Measurements from ENCODE around the gene WRAP53. TPM values are rescaled to one million over a fixed set of nuclear protein-coding genes. Genes with fewer than 3 reads are reported as not detected.

The WRAP53 gene
- polyA plus RNA-seq, 3 donors, result 6.3 to 9.8 (median 9.1) TPM

DNA sequence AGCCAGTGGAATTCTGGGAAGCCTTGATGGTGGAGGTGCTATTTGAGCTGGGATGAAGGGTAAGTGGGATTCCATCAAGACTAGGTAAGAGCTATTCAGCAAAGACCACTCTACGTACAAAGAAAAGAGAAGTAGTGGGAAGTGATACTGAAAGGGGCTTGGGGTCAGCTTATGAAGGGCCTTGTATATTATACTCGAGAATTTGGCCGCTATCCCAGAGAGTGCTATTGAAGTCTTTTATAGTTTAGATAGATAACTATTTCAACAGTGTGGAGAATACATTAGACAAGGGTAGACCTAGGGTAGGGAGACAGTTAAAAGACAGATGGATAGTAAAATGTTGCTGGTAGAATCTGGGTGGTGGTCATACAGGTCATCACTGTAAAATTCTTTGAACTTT, 39.6 kb downstream of the WRAP53 start:
- Histone ChIP-seq H3K4me3 (replicated peaks in 1 of 3; ENCODE audit: low read depth in 2 of 3, low read length in 3 of 3) (no peak overlapping the region), H3K27ac (ENCODE audit: low read depth in 1 of 2, low read length in 2 of 2) (no peak overlapping the region), H3K36me3 (replicated peaks in 1 of 2; ENCODE audit: control insufficient read depth in 1 of 2, insufficient read depth in 2 of 2, low read length in 2 of 2) (no peaks in the 10 kb centered on the region), H3K79me2 (ENCODE audit: insufficient read depth, low read length) (no peaks in the 10 kb centered on the region), H2AFZ (ENCODE audit: insufficient read depth, low read depth, low read length, poor library complexity, severe bottlenecking) (no peak overlapping the region), H3K4me1 (ENCODE audit: control insufficient read depth in 1 of 2, insufficient read depth in 2 of 2, low read length in 2 of 2) (peaks cover 4 to 13% of the 10 kb centered on the region in 2 donors), H3K27me3 (ENCODE audit: control insufficient read depth in 2 of 2, insufficient read depth in 2 of 2, low read length in 2 of 2) (no peaks in the 10 kb centered on the region), H4K20me1 (ENCODE audit: insufficient read depth, low read length) (no peaks in the 10 kb centered on the region), H3K4me2 (replicated peaks; ENCODE audit: extremely low read depth, low read length, poor library complexity, severe bottlenecking) (no peak overlapping the region), H3K9me3 (replicated peaks in 1 of 2; ENCODE audit: control insufficient read depth in 1 of 2, insufficient read depth in 1 of 2, low read length in 2 of 2) (no peaks in the 10 kb centered on the region), H3K9ac (ENCODE audit: insufficient read depth, low read length, poor library complexity, severe bottlenecking) (no peak overlapping the region)
- DNase-seq, result no peak
- WGBS (ENCODE audit: insufficient coverage), result 80% methylated on average over 2 of the region's 3 CpGs
- H3K27me3 Mint-ChIP-seq (ENCODE audit: low read depth in 3 of 3), result peaks cover 3 to 7% (median 3%) of the 10 kb centered on the region in 3 donors
- intact Hi-C loops (cut with micrococcal nuclease), result no loop called here
- H3K27ac Mint-ChIP-seq, result no peak overlapping the region
- no peak for TF ChIP-seq CTCF (IDR thresholded peaks at IDR 0.05)
- peaks cover 10% of the 10 kb centered on the region for H3K4me1 Mint-ChIP-seq
- no peak overlapping the region for H3K4me3 Mint-ChIP-seq
- H3K36me3 Mint-ChIP-seq, result no peaks in the 10 kb centered on the region
- peaks cover 0 to 2% (median 0%) of the 10 kb centered on the region in 7 donors for H3K9me3 Mint-ChIP-seq

DNA sequence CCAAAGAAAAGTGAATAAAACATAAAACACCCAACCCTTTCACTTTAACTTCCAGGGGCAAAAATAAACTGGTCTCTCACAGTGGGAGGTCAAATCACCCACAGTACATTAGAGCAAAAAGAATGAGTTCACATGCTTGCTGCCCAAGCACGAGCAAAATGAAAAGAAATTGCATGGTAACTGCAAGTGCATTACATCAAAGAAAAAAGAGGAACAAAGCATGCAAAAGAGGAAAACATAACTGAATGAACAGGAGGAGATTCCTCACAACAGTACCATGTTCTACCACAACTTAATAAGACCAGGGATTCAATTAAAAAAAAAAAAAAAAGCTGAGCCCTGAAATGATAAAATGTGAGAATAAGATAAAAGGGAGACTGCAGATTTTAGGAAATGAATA, 41.5 kb downstream of the WRAP53 start:
- no peak overlapping the region for H3K27ac ChIP-seq (ENCODE audit: low read depth in 1 of 2, low read length in 2 of 2)
- TF ChIP-seq CTCF (IDR thresholded peaks at IDR 0.05), result no peak
- no peak overlapping the region for H2AFZ ChIP-seq (ENCODE audit: insufficient read depth, low read depth, low read length, poor library complexity, severe bottlenecking)
- H3K27me3 ChIP-seq (ENCODE audit: control insufficient read depth in 2 of 2, insufficient read depth in 2 of 2, low read length in 2 of 2), result no peaks in the 10 kb centered on the region
- DNase-seq, result peak in 2 of 3 donors; percentile 24 to 40
- H3K36me3 Mint-ChIP-seq, result no peaks in the 10 kb centered on the region
- H3K9ac ChIP-seq (ENCODE audit: insufficient read depth, low read length, poor library complexity, severe bottlenecking), result no peak overlapping the region
- peaks cover 0 to 7% (median 3%) of the 10 kb centered on the region in 3 donors for H3K27me3 Mint-ChIP-seq (ENCODE audit: low read depth in 3 of 3)
- H3K27ac Mint-ChIP-seq, result peak overlapping the region in 2 of 7 donors; percentile 12 to 21
- H3K4me3 Mint-ChIP-seq, result no peak overlapping the region
- intact Hi-C loops (cut with micrococcal nuclease), result no loop called here
- H3K4me2 ChIP-seq (replicated peaks; ENCODE audit: extremely low read depth, low read length, poor library complexity, severe bottlenecking), result no peak overlapping the region
- H3K36me3 ChIP-seq (replicated peaks in 1 of 2; ENCODE audit: control insufficient read depth in 1 of 2, insufficient read depth in 2 of 2, low read length in 2 of 2), result no peaks in the 10 kb centered on the region
- H3K4me1 ChIP-seq (ENCODE audit: control insufficient read depth in 1 of 2, insufficient read depth in 2 of 2, low read length in 2 of 2), result peaks cover 4 to 13% of the 10 kb centered on the region in 2 donors
- H4K20me1 ChIP-seq (ENCODE audit: insufficient read depth, low read length), result no peaks in the 10 kb centered on the region
- H3K9me3 ChIP-seq (replicated peaks in 1 of 2; ENCODE audit: control insufficient read depth in 1 of 2, insufficient read depth in 1 of 2, low read length in 2 of 2), result no peaks in the 10 kb centered on the region
- H3K9me3 Mint-ChIP-seq, result peaks cover 0 to 2% (median 0%) of the 10 kb centered on the region in 7 donors
- no peak overlapping the region for H3K4me3 ChIP-seq (replicated peaks in 1 of 3; ENCODE audit: low read depth in 2 of 3, low read length in 3 of 3)
- no peaks in the 10 kb centered on the region for H3K79me2 ChIP-seq (ENCODE audit: insufficient read depth, low read length)
- WGBS (ENCODE audit: insufficient coverage), result no CpG with 5 or more reads among the region's 1 CpG
- H3K4me1 Mint-ChIP-seq, result peaks cover 10% of the 10 kb centered on the region

All from CD14-positive monocyte (primary cell).